Osteoblast (primary cell): Measurements from ENCODE around the gene DNLZ. TPM values are rescaled to one million over a fixed set of nuclear protein-coding genes. Genes with fewer than 3 reads are reported as not detected.

Experiments used
- DNase-seq: peaks from one replicate; pipeline ENCODE4 v3.0.0; 2011; ENCODE audit warnings: low spot score, mixed read lengths; ENCODE audit not compliant: insufficient read length; ENCODE audit errors: missing footprints
- H2AFZ ChIP-seq: 2 replicates; pipeline ENCODE4 v1.6.0; 2011; ENCODE audit warnings: mild to moderate bottlenecking, low read length
- H3K27ac ChIP-seq: 2 replicates; pipeline ENCODE4 v1.5.1; 2011; ENCODE audit warnings: mild to moderate bottlenecking, low read depth, low read length, moderate library complexity
- H3K27me3 ChIP-seq: 2 replicates; pipeline ENCODE4 v1.6.0; 2012; ENCODE audit warnings: mild to moderate bottlenecking, control low read depth, inconsistent platforms, low read length, moderate library complexity; ENCODE audit not compliant: insufficient read depth
- H3K36me3 ChIP-seq: 2 replicates; pipeline ENCODE4 v1.5.1; 2011; ENCODE audit warnings: mild to moderate bottlenecking, low read length, control low read depth, moderate library complexity; ENCODE audit not compliant: insufficient read depth
- H3K4me1 ChIP-seq: 2 replicates; pipeline ENCODE4 v1.5.1; 2011; ENCODE audit warnings: mild to moderate bottlenecking, low read length, control low read depth, moderate library complexity; ENCODE audit not compliant: insufficient read depth
- H3K4me2 ChIP-seq: 2 replicates; pipeline ENCODE4 v1.6.0; 2011; ENCODE audit warnings: mild to moderate bottlenecking, low read length; ENCODE audit not compliant: insufficient read depth
- H3K4me3 ChIP-seq: fragments of 200-600 bp; sonication (generic); 3 replicates; pipeline ENCODE4 v1.5.1; 2012; ENCODE audit warnings: mild to moderate bottlenecking, low read length, inconsistent platforms; ENCODE audit not compliant: insufficient read depth
- H3K79me2 ChIP-seq: 2 replicates; pipeline ENCODE4 v1.6.0; 2012; ENCODE audit warnings: mild to moderate bottlenecking, low read length, control low read depth, inconsistent platforms; ENCODE audit not compliant: insufficient read depth
- H3K9me3 ChIP-seq: 2 replicates; pipeline ENCODE4 v1.5.1; 2011; ENCODE audit warnings: low read depth, low read length, control low read depth
- H4K20me1 ChIP-seq: 2 replicates; pipeline ENCODE4 v1.6.0; 2012; ENCODE audit warnings: mild to moderate bottlenecking, low read length, control low read depth; ENCODE audit not compliant: insufficient read depth
- CTCF ChIP-seq: IDR thresholded peaks from 2 replicates; pipeline ENCODE4 v1.5.1; 2011; ENCODE audit warnings: mild to moderate bottlenecking, low read depth, low read length, moderate library complexity; ENCODE audit errors: extremely low read depth
- total RNA-seq: library from RNA; depleted of rRNA; stranded (reverse); fragments of >200 nt; gene quantifications from 2 replicates; pipeline ENCODE4 v1.2.3, GENCODE V29; 2012

DNLZ gene
- total RNA-seq, 1 donor = 4.3 TPM

DNA sequence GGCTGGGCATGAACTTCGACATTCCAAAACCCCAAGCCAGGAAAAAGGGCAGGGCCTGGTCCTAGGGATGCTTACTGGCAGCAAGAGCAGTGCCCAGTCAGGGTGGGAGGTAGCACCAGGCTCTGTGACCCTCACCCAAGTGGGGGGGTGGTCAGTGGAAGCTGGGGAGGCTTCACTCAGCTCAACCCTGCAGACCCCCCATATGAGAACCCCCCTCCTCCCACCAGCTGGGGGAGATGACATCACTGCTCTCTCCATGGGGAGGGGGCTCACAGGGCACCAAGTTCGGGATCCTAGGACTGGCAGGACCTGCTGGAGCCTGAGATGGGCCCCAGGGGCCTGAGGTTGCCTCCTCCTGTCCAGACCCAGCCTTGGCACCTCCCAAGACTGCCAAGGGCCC, 4.7 kb downstream of the DNLZ start:
- DNase-seq = no peak
- H3K9me3 ChIP-seq = no peaks in the 10 kb centered on the region

DNA sequence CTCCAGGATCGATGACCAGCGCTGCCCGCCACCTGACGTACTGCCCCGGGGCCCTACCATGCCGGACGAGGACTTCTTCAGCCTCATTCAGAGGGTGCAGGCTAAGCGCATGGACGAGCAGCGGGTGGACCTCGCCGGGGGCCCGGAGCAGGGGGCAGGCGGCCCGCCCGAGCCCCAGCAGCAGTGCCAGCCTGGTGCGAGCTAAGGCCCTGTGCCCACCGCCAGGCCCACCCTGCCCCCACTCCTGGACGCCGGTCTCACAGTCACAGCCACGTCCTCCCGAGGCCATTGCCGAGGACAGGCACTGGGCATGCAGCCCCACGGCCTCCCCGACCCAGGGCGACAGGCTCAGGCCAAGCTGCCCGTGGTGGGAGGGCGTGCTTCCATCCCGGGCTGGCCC, 5.5 kb downstream of the DNLZ start:
- H3K27ac ChIP-seq = no peak overlapping the region
- no peaks in the 10 kb centered on the region for H3K27me3 ChIP-seq
- peaks cover 22% of the 10 kb centered on the region for H3K4me1 ChIP-seq
- H2AFZ ChIP-seq = no peak overlapping the region
- no peak for DNase-seq
- peaks cover 20% of the 10 kb centered on the region for H3K36me3 ChIP-seq
- H3K79me2 ChIP-seq = no peaks in the 10 kb centered on the region
- H3K4me3 ChIP-seq = no peak overlapping the region
- H3K9me3 ChIP-seq = no peaks in the 10 kb centered on the region
- TF ChIP-seq CTCF = no peak
- peaks cover 24% of the 10 kb centered on the region for H4K20me1 ChIP-seq
- H3K4me2 ChIP-seq = no peak overlapping the region

More for the DNA sequence above, 4.7 kb downstream of the DNLZ start:
- no peak overlapping the region for H2AFZ ChIP-seq
- peaks cover 24% of the 10 kb centered on the region for H3K4me1 ChIP-seq
- peaks cover 18% of the 10 kb centered on the region for H4K20me1 ChIP-seq
- H3K4me2 ChIP-seq = no peak overlapping the region
- H3K4me3 ChIP-seq = no peak overlapping the region
- H3K27me3 ChIP-seq = no peaks in the 10 kb centered on the region
- TF ChIP-seq CTCF = no peak
- H3K79me2 ChIP-seq = peaks cover 2% of the 10 kb centered on the region
- no peak overlapping the region for H3K27ac ChIP-seq
- H3K36me3 ChIP-seq = peaks cover 20% of the 10 kb centered on the region

GRCh38 chr9:136357202-136357725, 6.3 kb downstream of the DNLZ start:
- H3K36me3 ChIP-seq = peaks cover 20% of the 10 kb centered on the region
- H4K20me1 ChIP-seq = peaks cover 31% of the 10 kb centered on the region
- H3K9me3 ChIP-seq = no peaks in the 10 kb centered on the region
- H2AFZ ChIP-seq = no peak overlapping the region
- no peak for TF ChIP-seq CTCF
- no peak for DNase-seq
- no peak overlapping the region for H3K4me2 ChIP-seq
- no peak overlapping the region for H3K27ac ChIP-seq
- no peaks in the 10 kb centered on the region for H3K79me2 ChIP-seq
- no peak overlapping the region for H3K4me3 ChIP-seq
- H3K27me3 ChIP-seq = no peaks in the 10 kb centered on the region
- peaks cover 15% of the 10 kb centered on the region for H3K4me1 ChIP-seq

DNA sequence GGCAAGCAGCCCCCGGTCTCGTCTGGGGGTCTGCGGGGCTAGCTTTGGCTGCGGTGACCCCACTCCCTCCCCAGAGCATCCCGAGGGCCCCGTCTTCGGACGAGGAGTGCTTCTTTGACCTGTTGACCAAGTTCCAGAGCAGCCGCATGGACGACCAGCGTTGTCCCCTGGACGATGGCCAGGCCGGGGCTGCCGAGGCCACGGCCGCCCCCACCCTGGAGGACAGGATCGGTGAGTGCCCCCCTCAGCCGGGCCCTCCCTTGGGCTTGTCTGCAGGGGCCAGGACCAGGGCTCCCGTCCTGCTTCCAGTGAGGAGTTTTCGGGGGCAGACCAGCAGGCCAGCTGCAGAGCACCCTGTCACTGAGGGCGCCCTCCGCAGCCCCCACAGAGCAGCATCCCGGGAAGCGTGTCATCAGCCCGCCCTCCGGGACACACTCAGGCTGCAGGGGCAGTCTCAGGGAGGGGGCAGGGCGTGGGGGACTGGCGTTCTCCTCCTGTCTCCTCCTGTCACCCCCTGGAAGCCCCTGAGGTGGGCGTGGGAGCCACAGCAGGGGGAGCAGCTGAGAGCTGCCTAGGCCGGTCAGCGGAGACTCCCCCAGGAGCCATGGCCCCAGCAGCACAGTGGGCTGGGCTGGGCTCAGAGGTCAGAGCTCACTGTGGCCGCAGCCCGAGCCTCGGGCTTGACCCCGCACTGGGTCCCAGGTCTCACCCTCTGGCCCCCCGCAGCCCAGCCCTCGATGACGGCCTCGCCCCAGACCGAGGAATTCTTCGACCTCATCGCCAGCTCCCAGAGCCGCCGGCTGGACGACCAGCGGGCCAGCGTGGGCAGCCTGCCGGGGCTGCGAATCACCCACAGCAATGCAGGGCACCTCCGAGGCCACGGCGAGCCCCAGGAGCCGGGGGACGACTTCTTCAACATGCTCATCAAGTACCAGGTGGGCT, 7.7 kb downstream of the DNLZ start:
- no peaks in the 10 kb centered on the region for H3K9me3 ChIP-seq
- H2AFZ ChIP-seq = no peak overlapping the region
- no peaks in the 10 kb centered on the region for H3K79me2 ChIP-seq
- H3K4me3 ChIP-seq = no peak overlapping the region
- no peak for DNase-seq
- H4K20me1 ChIP-seq = peaks cover 34% of the 10 kb centered on the region
- no peak overlapping the region for H3K4me2 ChIP-seq
- no peaks in the 10 kb centered on the region for H3K27me3 ChIP-seq
- H3K36me3 ChIP-seq = peaks cover 20% of the 10 kb centered on the region
- peaks cover 8% of the 10 kb centered on the region for H3K4me1 ChIP-seq
- H3K27ac ChIP-seq = no peak overlapping the region
- no peak for TF ChIP-seq CTCF
